Aorta (tissue), 5 donors: ENCODE data around the gene TMEM174. TPM values are rescaled to one million over a fixed set of nuclear protein-coding genes. Genes with fewer than 3 reads are reported as not detected.

Experiments used
- ATAC-seq: fragments of 200-7000 bp; cut with Tn5 transposase; one replicate; pipeline ENCODE4 v1.9.1; 2022; ENCODE audit warnings: moderate library complexity; ENCODE audit not compliant: low FRiP score
- DNase-seq, 2 donors: peaks; one replicate each; pipeline ENCODE4 v3.0.0-alpha.2; 2020
- H3K27ac ChIP-seq, 2 donors: one replicate each; pipeline ENCODE4 v1.5.1; 2013; ENCODE audit warnings: low read length in 2 of 2, mild to moderate bottlenecking in 2 of 2, moderate library complexity in 2 of 2, control low read depth in 1 of 2, inconsistent platforms in 1 of 2, low read depth in 1 of 2
- H3K27me3 ChIP-seq, 2 donors: one replicate each; pipeline ENCODE4 v1.6.1; 2013; ENCODE audit warnings: control low read depth in 1 of 2, low read length in 1 of 2, mild to moderate bottlenecking in 1 of 2, moderate library complexity in 1 of 2; ENCODE audit not compliant: insufficient read depth in 2 of 2, control insufficient read depth in 1 of 2
- H3K36me3 ChIP-seq, 2 donors: one replicate each; pipeline ENCODE4 v1.6.1; 2013; ENCODE audit warnings: control low read depth in 1 of 2, low read length in 1 of 2, mild to moderate bottlenecking in 1 of 2; ENCODE audit not compliant: insufficient read depth in 2 of 2, control insufficient read depth in 1 of 2
- H3K4me1 ChIP-seq, 2 donors: one replicate each; pipeline ENCODE4 v1.6.1; 2013; ENCODE audit warnings: low read length in 2 of 2, control low read depth in 1 of 2, mild to moderate bottlenecking in 1 of 2, moderate library complexity in 1 of 2; ENCODE audit not compliant: insufficient read depth in 2 of 2, control insufficient read depth in 1 of 2
- H3K4me3 ChIP-seq, 2 donors: one replicate each; pipeline ENCODE4 v1.5.1; 2013; ENCODE audit warnings: low read length in 2 of 2, control low read depth in 1 of 2, mild to moderate bottlenecking in 1 of 2
- H3K9me3 ChIP-seq: one replicate; pipeline ENCODE4 v1.6.1; 2013; ENCODE audit warnings: mild to moderate bottlenecking, low read length; ENCODE audit not compliant: control insufficient read depth
- WGBS, 2 donors: extraction: QIAGEN DNeasy Blood & Tissue Kit; methylation state at CpG; one replicate each; pipeline ENCODE4 v1.1.7; 2013; 5-methylcytosine and 5-hydroxymethylcytosine counted together
- intact Hi-C, 2 donors: fragments of 100-400 bp; cut with DNase I; formaldehyde crosslinking; loops; one replicate each; pipeline versions ENCODE4 v1.14.2 to v1.15.0; 2022
- polyA plus RNA-seq, 2 donors: library from polyadenylated mRNA; stranded (reverse); fragments of 200-250 nt; gene quantifications; one replicate each; pipeline ENCODE4 v1.2.3, GENCODE V29; 2013
- total RNA-seq, 2 donors: library from RNA; stranded (reverse); fragmentation: NEBNext Ultra II Directional; extraction: Animal tissue kit (Norgen Biotek cat#: 25700); gene quantifications; one replicate each; pipeline ENCODE4 v1.2.1, GENCODE V29; 2021
- donor health status: healthy with polysubstance abuse.
- donor health status: Bipolar disorder and iron deficiency.
- donor health status: DM: no; HTN: no; CAD: no.
- donor health status: DM: no; HTN: no; CAD: no.
- donor health status: DM: yes; HTN: yes; CAD: no.

TMEM174 gene
- total and polyA plus RNA-seq, 4 donors = not detected

GRCh38 chr5:73150876-73151275 lies 22.1 kb upstream of the TMEM174 start:
- 77 to 90% methylated on average over 7 of the region's 7 CpGs for WGBS, 2 donors
- Histone ChIP-seq H3K27me3 (no peaks in the 10 kb centered on the region), H3K36me3 (no peaks in the 10 kb centered on the region), H3K4me3 (no peak overlapping the region), H3K4me1 (no peaks in the 10 kb centered on the region), H3K27ac (no peak overlapping the region), H3K9me3 (no peaks in the 10 kb centered on the region)
- DNase-seq (no peak), ATAC-seq (no peak)
- intact Hi-C loops = no loop called here

GRCh38 chr5:73151766-73152410 lies 21.1 kb upstream of the TMEM174 start:
- no peaks in the 10 kb centered on the region for H3K27me3 ChIP-seq
- H3K9me3 ChIP-seq = no peaks in the 10 kb centered on the region
- H3K4me3 ChIP-seq = no peak overlapping the region
- no peaks in the 10 kb centered on the region for H3K4me1 ChIP-seq
- H3K36me3 ChIP-seq = no peaks in the 10 kb centered on the region
- no peak for ATAC-seq
- 75 to 76% methylated on average over 5 of the region's 5 CpGs for WGBS, 2 donors
- H3K27ac ChIP-seq = no peak overlapping the region
- DNase-seq = no peak
- intact Hi-C loops = no loop called here

DNA sequence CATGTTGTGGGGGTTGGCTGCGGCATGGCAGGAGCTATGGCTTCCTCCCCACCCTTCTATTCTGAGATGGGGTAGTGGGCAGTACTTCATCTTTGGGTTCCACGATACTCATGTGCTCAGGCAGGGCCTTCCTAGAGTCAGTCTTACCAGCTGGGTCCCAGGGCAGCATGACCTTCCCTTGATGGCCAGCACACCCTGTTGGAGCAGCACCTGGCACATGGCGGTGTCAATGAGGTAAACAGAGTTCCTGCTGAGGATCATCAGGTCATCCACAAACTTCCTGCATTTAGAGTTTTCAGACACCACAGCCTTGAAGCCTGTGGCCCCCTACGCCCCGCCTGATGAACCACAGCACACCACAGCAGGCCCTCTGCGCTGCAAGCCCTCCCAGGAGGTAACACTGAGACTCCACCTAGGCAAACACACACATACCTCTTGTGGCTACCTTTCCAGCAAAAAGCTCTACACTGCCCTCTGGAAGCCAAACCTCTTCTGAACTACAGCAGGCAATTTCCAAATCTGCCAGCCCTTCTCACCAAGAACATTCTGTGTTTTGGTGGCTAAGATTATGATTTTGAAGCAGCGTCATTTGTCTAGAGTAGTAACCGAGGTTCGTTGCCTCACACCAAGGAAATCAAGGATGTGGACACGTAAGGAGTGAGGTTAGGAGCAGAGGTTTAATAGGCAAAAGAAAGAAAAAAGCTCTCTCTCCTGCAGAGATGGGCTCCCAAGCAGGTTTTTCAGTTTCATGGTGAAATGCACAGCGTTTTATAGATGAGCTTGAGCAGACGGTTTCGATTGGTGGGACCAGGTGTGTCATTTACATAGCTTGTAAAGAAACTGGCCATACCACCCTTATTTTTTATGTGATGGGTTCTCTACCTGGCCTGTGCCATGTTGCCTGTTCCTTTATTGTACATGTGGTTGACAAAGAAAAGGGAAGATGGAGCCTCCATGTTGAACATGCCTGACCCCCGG lies 20.3 kb upstream of the TMEM174 start:
- no peak for DNase-seq
- intact Hi-C loops = no loop called here
- H3K9me3 ChIP-seq = no peaks in the 10 kb centered on the region
- ATAC-seq = no peak
- H3K36me3 ChIP-seq = no peaks in the 10 kb centered on the region
- no peaks in the 10 kb centered on the region for H3K4me1 ChIP-seq
- H3K27me3 ChIP-seq = no peaks in the 10 kb centered on the region
- no peak overlapping the region for H3K4me3 ChIP-seq
- WGBS, 2 donors = 83 to 84% methylated on average over 14 of the region's 14 CpGs
- no peak overlapping the region for H3K27ac ChIP-seq

- ATAC-seq (no peak), DNase-seq (no peak)
- 75 to 81% methylated on average over 7 of the region's 7 CpGs for WGBS, 2 donors
- intact Hi-C loops = no loop called here
- no peak overlapping the region for H3K27ac ChIP-seq
- H3K4me3 ChIP-seq = no peak overlapping the region
- H3K27me3 ChIP-seq = no peaks in the 10 kb centered on the region
- no peaks in the 10 kb centered on the region for H3K36me3 ChIP-seq
- H3K4me1 ChIP-seq = no peaks in the 10 kb centered on the region
- no peaks in the 10 kb centered on the region for H3K9me3 ChIP-seq
Observed at GRCh38 chr5:73153513-73153912, 19.5 kb upstream of the TMEM174 start.

DNA sequence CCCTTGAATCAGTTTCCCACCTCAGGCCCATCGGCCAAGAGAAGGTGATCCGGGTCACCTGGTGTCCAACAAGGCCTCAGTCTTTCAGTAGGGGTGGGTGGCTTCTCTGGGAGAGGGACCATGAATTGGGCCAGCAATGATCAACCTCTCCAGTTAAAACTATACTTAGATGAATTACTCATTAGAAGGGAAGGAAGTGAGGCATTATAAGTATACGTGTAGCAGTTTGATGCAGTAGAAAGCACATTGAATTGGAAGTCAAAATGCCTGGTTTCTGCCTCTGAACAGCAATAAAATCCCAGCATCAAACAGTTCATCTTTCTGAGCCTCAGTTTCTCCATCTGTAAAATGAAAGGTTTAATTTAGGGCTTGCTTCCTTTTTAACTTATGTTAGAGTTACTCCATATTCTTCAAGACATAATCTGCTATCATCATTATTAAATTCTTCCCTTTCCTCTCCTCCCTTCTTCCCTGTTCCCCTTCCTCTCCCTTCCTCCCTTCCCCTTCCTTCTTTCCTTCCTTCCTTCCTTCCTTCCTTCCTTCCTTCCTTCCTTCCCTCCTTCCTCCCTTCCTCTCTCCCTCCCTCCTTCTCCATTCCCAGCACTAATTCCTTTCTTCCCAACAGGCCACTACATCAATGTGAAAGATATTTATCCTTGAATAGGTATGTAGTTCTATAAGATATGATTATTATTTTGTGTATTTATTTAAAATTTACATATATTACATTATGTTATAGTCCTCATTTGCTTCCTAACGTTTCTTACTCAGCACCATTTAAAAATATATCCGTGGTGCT lies 18.6 kb upstream of the TMEM174 start:
- intact Hi-C loops = no loop called here
- no peak overlapping the region for H3K27ac ChIP-seq
- DNase-seq (no peak), ATAC-seq (no peak)
- no peaks in the 10 kb centered on the region for H3K9me3 ChIP-seq
- H3K4me1 ChIP-seq = no peaks in the 10 kb centered on the region
- H3K36me3 ChIP-seq = no peaks in the 10 kb centered on the region
- no peak overlapping the region for H3K4me3 ChIP-seq
- 80 to 83% methylated on average over 5 of the region's 5 CpGs for WGBS, 2 donors
- no peaks in the 10 kb centered on the region for H3K27me3 ChIP-seq

DNA sequence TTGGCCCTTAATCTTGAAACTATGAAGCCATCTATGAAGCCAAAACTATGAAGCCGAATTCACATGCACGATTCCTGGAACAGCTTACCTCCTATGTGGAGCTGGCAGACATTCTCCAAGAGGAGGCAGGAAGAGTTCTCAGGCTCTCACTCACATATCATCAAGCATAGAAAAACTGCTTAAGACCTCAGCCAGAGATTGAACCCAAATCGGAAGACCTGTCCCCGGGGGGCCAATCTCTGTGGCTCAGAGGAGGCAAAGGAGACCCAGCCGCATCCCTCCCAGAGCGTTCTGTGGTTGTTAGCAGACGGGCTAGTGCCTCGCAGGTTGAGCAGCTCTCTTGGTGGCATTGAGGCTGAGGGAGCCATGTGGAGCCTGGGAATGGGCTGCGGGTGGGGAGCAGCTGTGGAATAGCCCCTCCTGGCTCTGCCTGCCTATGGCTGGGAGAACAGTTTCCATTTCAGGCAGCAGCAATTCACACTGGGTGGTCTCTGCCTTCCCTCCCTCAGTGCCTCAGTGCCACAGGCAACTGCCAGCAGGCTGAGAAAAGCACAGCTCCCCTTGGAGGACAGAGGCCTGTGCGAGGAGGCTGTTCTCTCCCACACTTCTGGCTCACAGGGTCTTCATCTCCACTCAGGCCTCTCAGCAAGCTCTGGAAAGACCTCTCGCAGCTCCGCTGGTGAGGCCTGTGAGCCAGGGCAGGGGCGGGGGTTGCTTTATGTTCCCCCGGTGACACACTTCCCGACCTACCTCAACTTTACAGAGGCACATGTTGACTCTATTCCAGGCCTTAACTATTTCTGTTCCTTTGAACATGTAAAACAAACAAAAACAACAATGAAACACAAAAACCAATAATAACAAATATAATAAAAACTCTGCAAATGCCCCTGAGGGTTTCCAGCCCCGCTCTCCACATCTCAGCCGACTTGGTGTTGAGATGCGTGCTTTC lies 17.4 kb upstream of the TMEM174 start:
- H3K36me3 ChIP-seq = no peaks in the 10 kb centered on the region
- 84 to 86% methylated on average over 18 of the region's 18 CpGs for WGBS, 2 donors
- intact Hi-C loops = no loop called here
- H3K27me3 ChIP-seq = no peaks in the 10 kb centered on the region
- H3K27ac ChIP-seq = no peak overlapping the region
- H3K4me3 ChIP-seq = no peak overlapping the region
- ATAC-seq (no peak), DNase-seq (no peak)
- H3K4me1 ChIP-seq = no peaks in the 10 kb centered on the region
- no peaks in the 10 kb centered on the region for H3K9me3 ChIP-seq

DNA sequence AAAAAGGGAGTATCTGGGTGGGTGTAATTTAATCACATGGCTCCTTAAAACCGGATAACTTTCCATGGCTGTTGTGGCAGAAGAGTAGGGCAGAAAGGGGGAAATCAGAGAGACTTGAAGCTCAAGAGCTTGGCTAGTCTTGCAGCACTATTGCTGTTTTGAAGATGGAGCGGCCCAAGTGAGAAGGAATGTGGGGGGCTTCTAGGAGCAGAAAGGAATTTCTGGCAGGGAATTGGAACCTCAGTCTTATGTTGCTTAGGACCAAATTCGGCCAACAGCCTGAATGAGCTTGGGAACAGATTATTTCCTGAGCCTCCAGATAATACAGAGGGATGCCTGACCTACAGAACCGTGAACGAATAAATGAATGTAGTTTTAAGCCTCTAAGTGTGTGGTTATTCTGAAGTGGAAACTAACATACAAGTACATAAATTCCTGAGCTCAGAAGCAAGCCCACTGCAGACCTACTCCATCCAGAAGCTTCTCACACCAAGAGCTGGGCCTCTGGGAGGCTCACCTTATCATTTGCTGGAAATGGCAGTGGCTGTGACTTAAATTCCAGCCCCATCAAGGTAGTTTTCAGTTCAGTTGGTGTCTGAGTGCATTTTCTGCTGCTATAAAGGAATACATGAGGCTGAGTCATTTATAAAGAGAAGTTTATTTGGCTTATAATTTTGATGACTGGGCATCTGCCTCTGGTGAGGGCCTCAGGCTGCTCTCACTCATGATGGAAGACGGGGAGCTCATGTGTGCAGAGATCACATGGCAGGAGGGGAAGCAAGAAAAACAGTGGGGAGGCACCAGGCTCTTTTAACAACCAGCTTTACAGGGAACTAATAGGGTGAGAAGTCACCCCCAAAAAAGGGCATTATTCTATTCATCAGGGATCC lies 15.3 kb upstream of the TMEM174 start:
- Histone ChIP-seq H3K4me3 (no peak overlapping the region), H3K36me3 (no peaks in the 10 kb centered on the region), H3K27ac (no peak overlapping the region), H3K4me1 (no peaks in the 10 kb centered on the region), H3K9me3 (no peaks in the 10 kb centered on the region), H3K27me3 (no peaks in the 10 kb centered on the region)
- WGBS, 2 donors = 68 to 79% methylated on average over 6 of the region's 6 CpGs
- ATAC-seq (no peak), DNase-seq (no peak)
- intact Hi-C loops = no loop called here
